HG03045 (cell line): ENCODE data around the gene HES3.

Experiments
- ATAC-seq: cut with Tn5 transposase; IDR thresholded peaks from one replicate; pipeline ENCODE4 v1.9.1; 2021; ENCODE audit warnings: mild to moderate bottlenecking, moderate library complexity; ENCODE audit not compliant: unreplicated experiment

HES3 gene

GRCh38 chr1:6245086-6245868 is 1.3 kb downstream of the HES3 start:
- peak; percentile 39 for ATAC-seq

- peak; percentile 18 for ATAC-seq
These were observed 2.0 kb downstream of the HES3 start for GRCh38 chr1:6245869-6246496.

GRCh38 chr1:6246497-6247467 is 2.8 kb downstream of the HES3 start:
- ATAC-seq: no peak

GRCh38 chr1:6247651-6248050 is 3.7 kb downstream of the HES3 start:
- no peak for ATAC-seq

GRCh38 chr1:6248161-6248776 is 4.3 kb downstream of the HES3 start:
- no peak for ATAC-seq

GRCh38 chr1:6248932-6249738 is 5.2 kb downstream of the HES3 start:
- no peak for ATAC-seq

GRCh38 chr1:6249739-6250689 is 6.0 kb downstream of the HES3 start:
- no peak for ATAC-seq

- ATAC-seq: no peak
These were observed 7.3 kb downstream of the HES3 start for GRCh38 chr1:6251233-6251632.

GRCh38 chr1:6251681-6252373 is 7.8 kb downstream of the HES3 start:
- no peak for ATAC-seq

GRCh38 chr1:6252374-6252710 is 8.4 kb downstream of the HES3 start:
- ATAC-seq: no peak

GRCh38 chr1:6253380-6253779 is 9.4 kb downstream of the HES3 start:
- no peak for ATAC-seq

GRCh38 chr1:6254691-6255090 is 10.7 kb downstream of the HES3 start:
- ATAC-seq: no peak

GRCh38 chr1:6256645-6257044 is 12.7 kb downstream of the HES3 start:
- no peak for ATAC-seq

- ATAC-seq: no peak
These were observed 13.6 kb downstream of the HES3 start for GRCh38 chr1:6257541-6258069.

GRCh38 chr1:6258675-6259074 is 14.7 kb downstream of the HES3 start:
- ATAC-seq: no peak

GRCh38 chr1:6259491-6260362 is 15.7 kb downstream of the HES3 start:
- ATAC-seq: no peak

GRCh38 chr1:6260433-6260934 is 16.5 kb downstream of the HES3 start:
- no peak for ATAC-seq
